ENCODE results near the gene CES4A. TPM values are rescaled to one million over a fixed set of nuclear protein-coding genes. Genes with fewer than 3 reads are reported as not detected.

The CES4A gene
- total RNA-seq, 1 experiment from 2014 or later, result 1.9 TPM

GRCh38 chr16:67006930-67007658 lies 18.7 kb downstream of the CES4A start:
- H3K27me3 Mint-ChIP-seq (ENCODE audit: low read depth), result peaks cover 55% of the 10 kb centered on the region
- Histone ChIP-seq H3K9ac (ENCODE audit: extremely low read depth, insufficient read length, low read length) (no peak overlapping the region), H2BK20ac (ENCODE audit: low read depth, low read length, poor library complexity, severe bottlenecking) (no peak overlapping the region), H4K91ac (ENCODE audit: insufficient read length, low read depth, low read length) (no peak overlapping the region), H3K23me2 (ENCODE audit: insufficient read length, low read depth, low read length, poor library complexity, severe bottlenecking) (no peaks in the 10 kb centered on the region), H4K8ac (replicated peaks; ENCODE audit: insufficient read length, low read depth, low read length) (no peak overlapping the region), H3T11ph (ENCODE audit: low read length) (no peak overlapping the region), H3K56ac (ENCODE audit: insufficient read length, low read depth, low read length) (no peak overlapping the region), H2BK5ac (ENCODE audit: insufficient read length, low read length) (no peak overlapping the region), H3K9me3 (ENCODE audit: control insufficient read depth, low read depth, low read length) (no peaks in the 10 kb centered on the region), H2BK15ac (ENCODE audit: low read depth, low read length) (no peak overlapping the region), H2BK120ac (ENCODE audit: low read depth, low read length, poor library complexity, severe bottlenecking) (no peak overlapping the region), H3K79me2 (ENCODE audit: insufficient read depth, low read length) (no peaks in the 10 kb centered on the region), H4K20me1 (ENCODE audit: control insufficient read depth, insufficient read depth, insufficient read length) (no peaks in the 10 kb centered on the region), H3K4ac (ENCODE audit: low read depth, low read length) (no peak overlapping the region), H2BK12ac (ENCODE audit: insufficient read length, low read depth, low read length) (no peak overlapping the region), H2AK5ac (ENCODE audit: insufficient read length, low read length) (no peak overlapping the region), H3K14ac (ENCODE audit: insufficient read depth, low read length) (no peak overlapping the region), H3K79me1 (ENCODE audit: insufficient read depth, low read depth, low read length, poor library complexity, severe bottlenecking) (no peaks in the 10 kb centered on the region), H2AFZ (ENCODE audit: low read length) (no peak overlapping the region), H3K27me3 (ENCODE audit: insufficient read depth, low read length) (no peaks in the 10 kb centered on the region), H3K18ac (ENCODE audit: insufficient read length, low read depth, low read length) (no peak overlapping the region), H3K4me1 (ENCODE audit: insufficient read depth, low read length) (no peaks in the 10 kb centered on the region), H3K4me2 (ENCODE audit: insufficient read depth, insufficient read length, low read length) (no peak overlapping the region), H4K5ac (ENCODE audit: insufficient read length, low read depth, low read length) (no peak overlapping the region), H3K23ac (ENCODE audit: insufficient read length, low read depth, low read length) (no peak overlapping the region), H3K27ac (ENCODE audit: insufficient read length, low read depth, low read length) (no peak overlapping the region)
- H3K9me3 Mint-ChIP-seq, result no peaks in the 10 kb centered on the region
- no peak overlapping the region for H3K4me3 Mint-ChIP-seq
- no peak for TF ChIP-seq CTCF (conservative IDR thresholded peaks at IDR 0.05)
- H3K4me1 Mint-ChIP-seq, result 0 out of 4 replicates have a peak, but pooled peaks cover 0 to 5% of the 10 kb centered on the region in 2 experiments
- H3K27ac Mint-ChIP-seq, result no peak overlapping the region; a peak in 1 of 7 replicates
- DNase-seq, result no peak
- WGBS (ENCODE audit: extremely low coverage, insufficient read length, low lambda C conversion rate), result no CpG with 5 or more reads among the region's 12 CpGs
- no peaks in the 10 kb centered on the region for H3K36me3 Mint-ChIP-seq (ENCODE audit: insufficient read depth in 1 of 3, low read depth in 3 of 3)

Measured in H9 (cell line).